GM15510 (cell line): ENCODE measurements around the gene MRPS30.
A peak's percentile ranks its signal among the peaks of the same experiment; 100 is the strongest.

Experiments used
- POLR2A ChIP-seq: IDR thresholded peaks from 3 replicates; pipeline ENCODE4 v1.6.1; 2011; ENCODE audit warnings: borderline replicate concordance; ENCODE audit not compliant: insufficient read length; ENCODE audit errors: extremely low read depth

The MRPS30 gene

GRCh38 chr5:44809215-44809955 is 638 bp downstream of the MRPS30 start:
- TF ChIP-seq POLR2A: peak; percentile 31

DNA sequence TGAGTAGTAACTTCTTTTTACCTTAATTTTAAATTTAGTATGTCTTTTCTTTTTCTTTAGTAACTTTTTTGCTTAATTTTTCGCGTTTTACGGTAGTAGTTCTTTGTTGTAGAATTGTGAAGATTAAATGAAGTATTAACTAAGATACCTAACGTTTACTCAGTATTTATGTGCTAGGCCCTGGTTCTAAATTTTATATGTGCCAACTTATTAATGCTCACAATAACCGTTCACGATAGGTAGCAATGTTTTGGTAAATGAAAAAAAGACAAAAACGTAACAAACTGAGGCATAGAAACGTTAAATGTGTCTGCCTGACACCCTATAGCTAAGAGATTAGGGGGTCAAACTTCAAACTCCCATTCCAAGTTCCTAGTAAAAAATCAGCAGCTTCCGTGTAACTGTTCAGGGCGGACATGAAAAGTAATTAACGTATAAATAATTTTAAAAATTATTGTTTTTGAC is 1.2 kb downstream of the MRPS30 start:
- TF ChIP-seq POLR2A: no peak

DNA sequence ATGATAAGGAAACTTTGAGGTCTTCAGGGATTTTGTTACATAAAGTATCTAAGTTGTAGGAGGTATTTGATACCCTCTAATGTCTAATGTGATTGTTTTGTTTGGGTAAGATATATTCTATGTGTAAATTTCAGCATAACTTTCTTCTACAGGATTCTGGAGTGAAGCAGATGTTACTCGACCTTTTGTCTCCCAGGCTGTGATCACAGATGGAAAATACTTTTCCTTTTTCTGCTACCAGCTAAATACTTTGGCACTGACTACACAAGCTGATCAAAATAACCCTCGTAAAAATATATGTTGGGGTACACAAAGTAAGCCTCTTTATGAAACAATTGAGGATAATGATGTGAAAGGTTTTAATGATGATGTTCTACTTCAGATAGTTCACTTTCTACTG is 6.0 kb downstream of the MRPS30 start:
- TF ChIP-seq POLR2A: no peak

DNA sequence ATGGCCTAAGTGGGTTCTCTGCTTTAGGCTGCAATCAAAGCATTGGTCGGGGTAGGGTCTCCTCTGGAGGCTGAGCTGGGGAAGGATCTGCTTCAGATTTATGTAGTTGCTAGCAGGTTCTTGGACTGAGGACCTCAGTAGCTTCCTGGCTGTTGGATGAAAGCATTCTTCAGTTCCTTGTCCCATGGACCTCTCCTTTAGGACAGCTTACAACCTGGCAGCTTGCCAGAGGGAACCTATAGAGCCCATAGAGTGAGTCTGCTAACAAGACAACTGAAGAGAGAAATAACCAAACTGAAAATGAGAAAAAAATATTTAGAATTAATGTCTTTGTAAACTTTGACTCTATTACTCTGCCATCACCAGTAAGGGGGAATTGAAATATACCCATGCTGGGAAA is 12.4 kb downstream of the MRPS30 start:
- TF ChIP-seq POLR2A: no peak

DNA sequence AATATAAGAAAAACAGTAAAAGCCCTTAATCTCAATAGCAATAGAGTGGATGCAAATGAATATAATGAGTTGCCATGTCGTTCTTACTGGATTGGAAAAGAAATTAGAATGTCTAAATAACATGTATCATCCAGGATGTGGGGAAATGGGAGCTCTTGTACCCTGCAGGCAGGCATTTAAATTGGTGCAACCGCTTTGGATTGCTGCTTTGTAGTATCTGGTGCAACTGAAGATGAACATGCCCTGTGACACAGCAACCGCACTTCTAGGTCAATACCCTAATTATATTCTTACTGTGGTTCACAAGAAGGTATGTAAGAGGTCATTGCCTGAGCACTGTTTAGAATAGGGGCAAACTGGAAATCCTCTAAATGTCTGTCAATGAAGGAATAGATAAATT is 18.9 kb downstream of the MRPS30 start:
- no peak for TF ChIP-seq POLR2A

GRCh38 chr5:44828719-44829118 is 20.0 kb downstream of the MRPS30 start:
- TF ChIP-seq POLR2A: no peak

GRCh38 chr5:44830951-44831350 is 22.2 kb downstream of the MRPS30 start:
- no peak for TF ChIP-seq POLR2A

DNA sequence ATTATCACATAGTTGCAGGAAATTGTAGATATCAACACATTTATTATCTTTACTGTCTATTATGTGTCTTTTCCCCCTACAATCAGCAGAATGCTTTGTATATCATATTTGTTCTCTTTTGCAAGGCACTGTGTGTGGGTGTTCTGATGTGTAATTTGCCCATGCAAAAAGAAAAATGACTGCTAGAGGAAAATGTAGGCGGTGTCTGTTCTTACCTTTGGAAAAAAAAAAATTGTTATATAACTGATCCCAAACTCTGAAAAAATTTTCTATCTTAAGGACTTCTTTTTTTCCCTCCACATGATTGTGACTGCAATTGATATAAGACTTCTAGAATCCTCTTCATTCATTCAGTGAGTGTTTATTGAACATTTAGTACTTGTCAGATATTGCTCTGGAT is 24.5 kb downstream of the MRPS30 start:
- no peak for TF ChIP-seq POLR2A

DNA sequence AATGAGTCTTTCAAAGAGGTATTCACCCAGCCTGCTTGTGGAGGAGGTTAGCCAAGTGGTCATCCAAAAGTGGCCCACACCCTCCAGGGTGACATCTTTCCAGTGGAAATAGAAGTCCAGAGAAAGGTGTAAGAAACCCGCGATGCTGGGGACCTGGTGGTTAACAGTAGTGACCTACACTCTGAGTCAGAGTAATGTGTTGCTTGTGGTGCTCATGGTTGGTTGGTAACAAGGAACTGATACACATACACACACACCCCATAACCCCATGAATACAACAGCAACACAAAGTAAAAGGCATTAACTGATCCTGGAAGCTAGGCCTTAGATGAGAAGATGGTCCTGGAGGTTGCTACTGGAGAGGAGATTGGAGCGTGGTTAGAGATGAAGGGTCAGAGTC is 26.9 kb downstream of the MRPS30 start:
- TF ChIP-seq POLR2A: no peak

DNA sequence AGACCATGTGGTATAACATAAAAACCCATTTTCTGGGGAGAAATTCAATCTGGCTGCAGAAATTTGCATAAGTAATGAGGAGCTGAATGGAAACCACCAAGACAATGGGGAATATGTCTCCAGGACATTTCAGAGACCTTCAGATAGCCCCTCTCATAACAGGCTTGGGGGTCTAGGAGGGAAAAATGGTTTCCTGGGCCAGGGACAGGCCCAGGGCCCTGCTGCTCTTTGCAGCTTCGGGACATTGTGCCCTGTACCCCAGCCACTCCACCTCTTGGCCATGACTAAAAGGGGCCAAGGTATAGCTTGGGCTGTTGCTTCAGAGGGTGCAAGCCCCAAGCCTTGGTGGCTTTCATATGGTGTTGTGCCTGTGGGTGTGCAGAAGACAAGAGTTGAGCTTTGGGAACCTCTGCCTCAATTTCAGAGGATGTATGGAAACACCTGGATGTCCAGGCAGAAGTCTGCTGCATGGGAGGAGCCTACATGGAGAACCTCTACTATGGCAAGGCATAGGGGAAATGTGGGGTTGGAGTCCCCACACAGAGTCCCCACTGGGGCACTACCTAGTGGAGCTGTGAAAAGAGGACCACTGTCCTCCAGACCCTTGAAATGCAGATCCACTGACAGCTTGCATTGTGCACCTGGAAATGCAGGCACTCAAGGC is 30.4 kb downstream of the MRPS30 start:
- no peak for TF ChIP-seq POLR2A

- TF ChIP-seq POLR2A: no peak
Measured at GRCh38 chr5:44842496-44843282, 33.9 kb downstream of the MRPS30 start.

DNA sequence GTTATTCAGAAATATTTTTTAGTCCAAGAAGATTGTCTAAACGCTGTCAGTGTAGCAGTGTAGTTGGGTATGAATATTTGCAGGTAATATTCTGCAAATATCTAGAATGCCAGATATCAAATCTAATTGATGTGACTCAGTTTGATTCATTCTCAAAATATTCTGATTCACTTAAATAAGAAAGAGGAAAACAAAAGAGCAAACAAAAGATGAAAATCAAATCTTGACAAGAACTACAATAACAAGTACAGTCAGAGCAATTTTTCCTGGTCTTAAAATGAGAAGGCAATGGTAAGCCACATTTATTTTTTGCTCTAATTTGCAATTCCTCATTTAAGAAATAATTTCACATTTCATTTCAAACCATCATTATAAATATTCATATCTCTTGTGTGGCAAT is 36.0 kb downstream of the MRPS30 start:
- TF ChIP-seq POLR2A: no peak

DNA sequence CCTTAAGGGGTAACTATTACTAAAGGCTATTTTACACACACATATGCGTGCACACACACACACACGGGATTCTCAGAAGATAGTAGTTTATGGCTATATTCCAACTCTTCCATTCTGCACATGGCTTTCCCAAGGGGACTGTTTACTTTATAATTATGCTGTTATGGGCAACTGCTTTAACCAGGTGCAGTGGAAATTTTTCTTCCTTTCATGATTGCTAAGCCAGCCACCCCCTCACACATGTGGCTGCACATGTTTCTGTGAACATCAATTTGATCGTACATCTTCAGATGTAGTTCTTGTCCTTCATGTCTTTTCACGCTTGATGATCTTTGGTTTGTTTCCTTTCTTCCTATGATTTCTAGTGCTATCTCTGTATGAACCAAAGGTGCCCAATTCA is 37.0 kb downstream of the MRPS30 start:
- TF ChIP-seq POLR2A: no peak

GRCh38 chr5:44847206-44847852 is 38.6 kb downstream of the MRPS30 start:
- TF ChIP-seq POLR2A: no peak

- TF ChIP-seq POLR2A: no peak
Measured at GRCh38 chr5:44860267-44860666, 51.5 kb downstream of the MRPS30 start.

- no peak for TF ChIP-seq POLR2A
Measured at GRCh38 chr5:44862808-44863207, 54.1 kb downstream of the MRPS30 start.
